ENCODE data around the gene UBASH3B. TPM values are rescaled to one million over a fixed set of nuclear protein-coding genes. Genes with fewer than 3 reads are reported as not detected.

The UBASH3B gene
- total RNA-seq, 3 donors from 2014 or later = 3.5 to 5.9 (median 3.9) TPM

GRCh38 chr11:122847466-122847865 lies 191.9 kb downstream of the UBASH3B start:
- intact Hi-C loops (cut with DNase I, micrococcal nuclease) = no loop called here
- no peak overlapping the region for H3K4me3 ChIP-seq
- H3K36me3 ChIP-seq (ENCODE audit: low read depth) = no peaks in the 10 kb centered on the region
- no peak for DNase-seq
- H3K4me1 ChIP-seq (ENCODE audit: low read depth) = no peaks in the 10 kb centered on the region
- H3K9me3 ChIP-seq = no peaks in the 10 kb centered on the region
- no peak for TF ChIP-seq CTCF (IDR thresholded peaks at IDR 0.05)
- no peak for ATAC-seq

- no peaks in the 10 kb centered on the region for H3K36me3 ChIP-seq (ENCODE audit: low read depth)
- H3K4me1 ChIP-seq (ENCODE audit: low read depth) = no peaks in the 10 kb centered on the region
- no peak for TF ChIP-seq CTCF (IDR thresholded peaks at IDR 0.05)
- H3K9me3 ChIP-seq = no peaks in the 10 kb centered on the region
- ATAC-seq (no peak), DNase-seq (no peak)
- intact Hi-C loops (cut with DNase I, micrococcal nuclease) = no loop called here
- no peak overlapping the region for H3K4me3 ChIP-seq
Measured at GRCh38 chr11:122848186-122848585, 192.7 kb downstream of the UBASH3B start.

- no peak for DNase-seq
Measured at GRCh38 chr11:122850076-122850631, 194.6 kb downstream of the UBASH3B start.

DNA sequence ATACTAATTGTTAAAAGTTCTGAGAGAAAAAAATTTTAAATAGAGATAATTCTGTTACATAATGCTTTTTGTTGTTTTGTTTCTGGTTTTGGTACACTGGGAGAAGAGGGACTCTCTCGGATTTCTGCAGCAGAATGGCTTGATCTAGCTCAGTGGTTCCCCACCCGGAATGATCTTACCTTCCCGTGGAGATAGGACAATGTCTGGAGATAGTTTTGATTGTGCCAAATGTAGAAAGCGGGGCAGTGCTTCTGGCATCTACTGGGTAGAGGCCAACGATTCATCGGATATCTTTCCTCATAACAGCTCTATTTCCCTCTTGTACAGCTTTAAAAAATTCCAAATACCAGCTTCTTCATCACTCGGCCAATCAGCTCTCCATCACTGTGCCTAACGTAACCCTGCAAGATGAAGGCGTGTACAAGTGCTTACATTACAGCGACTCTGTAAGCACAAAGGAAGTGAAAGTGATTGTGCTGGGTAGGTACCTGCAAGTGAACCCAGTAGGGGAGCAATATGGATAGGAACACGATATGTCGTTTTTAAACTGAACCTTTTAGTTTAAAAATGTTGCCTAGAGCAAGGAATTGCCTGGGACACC lies 195.9 kb downstream of the UBASH3B start:
- H3K4me3 ChIP-seq = no peak overlapping the region
- intact Hi-C loops (cut with DNase I, micrococcal nuclease) = loop anchor here (10.0 kb wide), 2 partner anchors 57 to 227 kb away; no protein-coding TSS in a partner anchor
- peak; percentile 75 for ATAC-seq
- H3K9me3 ChIP-seq = no peaks in the 10 kb centered on the region
- no peaks in the 10 kb centered on the region for H3K4me1 ChIP-seq (ENCODE audit: low read depth)
- no peaks in the 10 kb centered on the region for H3K36me3 ChIP-seq (ENCODE audit: low read depth)
- DNase-seq = no peak
- TF ChIP-seq CTCF (IDR thresholded peaks at IDR 0.05) = no peak

More at GRCh38 chr11:122850076-122850631, 194.6 kb downstream of the UBASH3B start:
- TF ChIP-seq CTCF (IDR thresholded peaks at IDR 0.05) = no peak
- no peaks in the 10 kb centered on the region for H3K9me3 ChIP-seq
- no peak for ATAC-seq
- intact Hi-C loops (cut with DNase I, micrococcal nuclease) = loop anchor here (10.0 kb wide), 2 partner anchors 55 to 225 kb away; no protein-coding TSS in a partner anchor
- no peaks in the 10 kb centered on the region for H3K36me3 ChIP-seq (ENCODE audit: low read depth)
- no peak overlapping the region for H3K4me3 ChIP-seq
- H3K4me1 ChIP-seq (ENCODE audit: low read depth) = no peaks in the 10 kb centered on the region

- Histone ChIP-seq H3K4me1 (ENCODE audit: low read depth) (no peaks in the 10 kb centered on the region), H3K9me3 (no peaks in the 10 kb centered on the region), H3K36me3 (ENCODE audit: low read depth) (no peaks in the 10 kb centered on the region), H3K4me3 (no peak overlapping the region)
- intact Hi-C loops (cut with DNase I, micrococcal nuclease) = loop anchor here (10.0 kb wide), 2 partner anchors 57 to 227 kb away; no protein-coding TSS in a partner anchor
- peak; percentile 47 for ATAC-seq
- no peak for DNase-seq
- no peak for TF ChIP-seq CTCF (IDR thresholded peaks at IDR 0.05)
Measured at GRCh38 chr11:122852074-122852795, 196.7 kb downstream of the UBASH3B start.
